SK-N-MC (cell line): ENCODE results near the gene GTPBP1.

Experiments used
- EZH2 ChIP-seq: fragments of 200-600 bp; sonication (generic); IDR thresholded peaks from one replicate; pipeline ENCODE4 v1.6.1; 2017; ENCODE audit warnings: antibody characterized with exemption
- FOXP2 ChIP-seq: optimal IDR thresholded peaks from 2 replicates; pipeline ENCODE3; 2011; ENCODE audit warnings: mild to moderate bottlenecking, moderate library complexity; ENCODE audit not compliant: insufficient read depth; ENCODE audit errors: extremely low read length, control extremely low read depth
- POLR2AphosphoS5 ChIP-seq: IDR thresholded peaks from 2 replicates; pipeline ENCODE4 v1.6.1; 2012; ENCODE audit warnings: mild to moderate bottlenecking, low read depth, low read length, borderline replicate concordance

DNA sequence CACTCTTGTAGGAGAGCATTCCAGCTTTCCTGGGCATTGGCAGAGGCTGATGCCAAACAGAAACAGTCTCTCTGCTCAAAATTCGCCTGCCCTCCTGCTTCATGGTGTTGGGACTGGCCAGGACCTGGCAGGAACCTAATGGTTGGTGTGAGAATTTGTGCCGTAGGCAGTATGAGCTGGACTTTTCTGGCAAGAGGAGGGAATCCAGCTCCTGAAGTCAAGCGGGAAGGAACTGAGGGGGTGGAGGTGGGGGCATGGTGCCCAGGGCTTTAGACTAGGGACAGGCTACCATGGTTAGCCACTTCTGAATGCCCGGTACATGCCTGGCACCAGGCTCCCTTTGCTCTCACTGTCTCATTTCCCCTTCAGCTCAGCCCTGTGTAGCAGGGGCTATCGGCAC, 30.9 kb upstream of the GTPBP1 start:
- TF ChIP-seq POLR2AphosphoS5 (no peak), EZH2 (no peak), FOXP2 (no peak)
